Activated CD8-positive, alpha-beta T cell treated with anti-CD3 and anti-CD28 coated beads for 36 hours (primary cell): ENCODE data around the gene APRT. TPM values are rescaled to one million over a fixed set of nuclear protein-coding genes. Genes with fewer than 3 reads are reported as not detected.

Experiments used
- ATAC-seq: fragments of 200-7000 bp; cut with Tn5 transposase; one replicate; pipeline ENCODE4 v1.10.0; 2021; ENCODE audit warnings: mild to moderate bottlenecking, moderate library complexity
- CTCF ChIA-PET: fragments of 350-600 bp; sonication (Branson Sonifier 250); formaldehyde crosslinking; loops from one replicate; lab custom pipeline; 2021; ENCODE audit warnings: antibody characterized with exemption; lab: Charles Lee
- POLR2A ChIA-PET: fragments of 350-600 bp; sonication (Branson Sonifier 250); formaldehyde crosslinking; loops from one replicate; lab custom pipeline; 2021; ENCODE audit warnings: antibody characterized with exemption; lab: Charles Lee
- DNase-seq: peaks from one replicate; pipeline ENCODE4 v3.0.0-alpha.2; 2020
- H3K27ac Mint-ChIP-seq: one replicate; pipeline ENCODE4 v1.8.0; 2021; ENCODE audit warnings: mild to moderate bottlenecking, mixed read lengths
- H3K27me3 Mint-ChIP-seq: one replicate; pipeline ENCODE4 v1.8.0; 2021; ENCODE audit warnings: mixed read lengths
- H3K36me3 Mint-ChIP-seq: one replicate; pipeline ENCODE4 v1.8.0; 2021; ENCODE audit warnings: low read depth, mixed read lengths
- H3K4me1 Mint-ChIP-seq: one replicate; pipeline ENCODE4 v1.8.0; 2021; ENCODE audit warnings: low read depth, mixed read lengths
- H3K4me3 Mint-ChIP-seq: one replicate; pipeline ENCODE4 v1.8.0; 2021; ENCODE audit warnings: mild to moderate bottlenecking, moderate library complexity, mixed read lengths
- H3K9me3 Mint-ChIP-seq: one replicate; pipeline ENCODE4 v1.8.0; 2021; ENCODE audit warnings: mixed read lengths
- CTCF ChIP-seq: fragments of 200-600 bp; IDR thresholded peaks from one replicate; pipeline ENCODE4 v1.8.0; 2022; ENCODE audit warnings: antibody characterized with exemption, mild to moderate bottlenecking
- intact Hi-C: fragments of 100-400 bp; cut with micrococcal nuclease; formaldehyde crosslinking; loops from one replicate; pipeline ENCODE4 v1.10.0; 2022
- total RNA-seq, 2 experiments: library from RNA; stranded (reverse); gene quantifications; one replicate each; pipeline ENCODE4 v1.2.3, GENCODE V29; 2021

The APRT gene
- total RNA-seq, 2 experiments from 2014 or later = 236 to 240 TPM

- no peaks in the 10 kb centered on the region for H3K36me3 Mint-ChIP-seq
- CTCF ChIA-PET = no interaction called here
Observed at GRCh38 chr16:88769617-88770460, 41.9 kb downstream of the APRT start.

GRCh38 chr16:88768071-88768783 is 43.5 kb downstream of the APRT start:
- Mint-ChIP-seq H3K27me3 (no peaks in the 10 kb centered on the region), H3K27ac (no peak overlapping the region), H3K4me1 (peaks cover 34% of the 10 kb centered on the region), H3K36me3 (no peaks in the 10 kb centered on the region), H3K4me3 (no peak overlapping the region), H3K9me3 (no peaks in the 10 kb centered on the region)
- no peak for DNase-seq
- CTCF ChIA-PET = interaction anchor here (1.0 to 1.2 kb wide), 2 partner anchors 13 kb away, joined by 4 read pairs; no protein-coding TSS in a partner anchor
- ATAC-seq = no peak
- intact Hi-C loops = no loop called here
- no peak for TF ChIP-seq CTCF
- POLR2A ChIA-PET = interaction anchor here (0.7 kb wide), 1 partner anchor 52 kb away, joined by 3 read pairs; no protein-coding TSS in a partner anchor

More at GRCh38 chr16:88769617-88770460, 41.9 kb downstream of the APRT start:
- Mint-ChIP-seq H3K9me3 (no peaks in the 10 kb centered on the region), H3K4me1 (peaks cover 33% of the 10 kb centered on the region), H3K27ac (no peak overlapping the region), H3K27me3 (no peaks in the 10 kb centered on the region), H3K4me3 (no peak overlapping the region)
- POLR2A ChIA-PET = interaction anchor here (0.6 to 1.3 kb wide), 4 partner anchors 10 to 64 kb away, joined by 3 to 10 read pairs (median 3); no protein-coding TSS in a partner anchor
- peak; percentile 57 for ATAC-seq
- TF ChIP-seq CTCF = no peak
- intact Hi-C loops = no loop called here
- peak; percentile 64 for DNase-seq

GRCh38 chr16:88767546-88768070 is 44.1 kb downstream of the APRT start:
- Mint-ChIP-seq H3K9me3 (no peaks in the 10 kb centered on the region), H3K27ac (peak overlapping the region; percentile 69), H3K27me3 (no peaks in the 10 kb centered on the region), H3K4me1 (peaks cover 34% of the 10 kb centered on the region), H3K36me3 (no peaks in the 10 kb centered on the region), H3K4me3 (no peak overlapping the region)
- ChIA-PET POLR2A (no interaction called here), CTCF (interaction anchor here (1.0 to 1.2 kb wide), 2 partner anchors 12 to 14 kb away, joined by 4 read pairs; no protein-coding TSS in a partner anchor)
- ATAC-seq (no peak), DNase-seq (no peak)
- TF ChIP-seq CTCF = no peak
- intact Hi-C loops = no loop called here

- intact Hi-C loops = no loop called here
- no peaks in the 10 kb centered on the region for H3K27me3 Mint-ChIP-seq
- H3K4me3 Mint-ChIP-seq = no peak overlapping the region
- peaks cover 34% of the 10 kb centered on the region for H3K4me1 Mint-ChIP-seq
- peak overlapping the region; percentile 1 for H3K27ac Mint-ChIP-seq
- DNase-seq = no peak
- ATAC-seq = no peak
- TF ChIP-seq CTCF = no peak
- no peaks in the 10 kb centered on the region for H3K9me3 Mint-ChIP-seq
- no peaks in the 10 kb centered on the region for H3K36me3 Mint-ChIP-seq
- CTCF ChIA-PET = interaction anchor here (1.0 to 1.6 kb wide), 3 partner anchors 12 to 29 kb away, joined by 4 read pairs; no protein-coding TSS in a partner anchor
- POLR2A ChIA-PET = interaction anchor here (1.5 kb wide), 1 partner anchor 13 kb away, joined by 5 read pairs; no protein-coding TSS in a partner anchor
Observed at GRCh38 chr16:88766975-88767374, 44.8 kb downstream of the APRT start.
